IPS-20b (cell line): ENCODE measurements around the gene MBTPS1.

Experiments used
- H3K27ac ChIP-seq: one replicate; pipeline ENCODE4 v1.5.1; 2013; ENCODE audit warnings: low read length
- H3K27me3 ChIP-seq: 2 replicates; pipeline ENCODE4 v1.6.1; 2013; ENCODE audit warnings: mild to moderate bottlenecking, low read length, inconsistent platforms; ENCODE audit not compliant: insufficient read depth
- H3K36me3 ChIP-seq: 2 replicates; pipeline ENCODE4 v1.6.1; 2013; ENCODE audit warnings: low read depth, mild to moderate bottlenecking, inconsistent platforms, low read length, moderate library complexity; ENCODE audit not compliant: insufficient read depth
- H3K4me1 ChIP-seq: 2 replicates; pipeline ENCODE4 v1.6.1; 2013; ENCODE audit warnings: mild to moderate bottlenecking, control low read depth, inconsistent platforms, low read length, moderate library complexity; ENCODE audit not compliant: insufficient read depth
- H3K4me3 ChIP-seq: 2 replicates; pipeline ENCODE4 v1.5.1; 2013; ENCODE audit warnings: mild to moderate bottlenecking, low read length, inconsistent platforms
- H3K9ac ChIP-seq: 2 replicates; pipeline ENCODE4 v1.6.1; 2013; ENCODE audit warnings: low read depth, mild to moderate bottlenecking, inconsistent platforms, low read length, moderate library complexity
- H3K9me3 ChIP-seq: 2 replicates; pipeline ENCODE4 v1.6.1; 2013; ENCODE audit warnings: mild to moderate bottlenecking, low read depth, low read length, inconsistent platforms; ENCODE audit not compliant: insufficient read depth

Gene MBTPS1

DNA sequence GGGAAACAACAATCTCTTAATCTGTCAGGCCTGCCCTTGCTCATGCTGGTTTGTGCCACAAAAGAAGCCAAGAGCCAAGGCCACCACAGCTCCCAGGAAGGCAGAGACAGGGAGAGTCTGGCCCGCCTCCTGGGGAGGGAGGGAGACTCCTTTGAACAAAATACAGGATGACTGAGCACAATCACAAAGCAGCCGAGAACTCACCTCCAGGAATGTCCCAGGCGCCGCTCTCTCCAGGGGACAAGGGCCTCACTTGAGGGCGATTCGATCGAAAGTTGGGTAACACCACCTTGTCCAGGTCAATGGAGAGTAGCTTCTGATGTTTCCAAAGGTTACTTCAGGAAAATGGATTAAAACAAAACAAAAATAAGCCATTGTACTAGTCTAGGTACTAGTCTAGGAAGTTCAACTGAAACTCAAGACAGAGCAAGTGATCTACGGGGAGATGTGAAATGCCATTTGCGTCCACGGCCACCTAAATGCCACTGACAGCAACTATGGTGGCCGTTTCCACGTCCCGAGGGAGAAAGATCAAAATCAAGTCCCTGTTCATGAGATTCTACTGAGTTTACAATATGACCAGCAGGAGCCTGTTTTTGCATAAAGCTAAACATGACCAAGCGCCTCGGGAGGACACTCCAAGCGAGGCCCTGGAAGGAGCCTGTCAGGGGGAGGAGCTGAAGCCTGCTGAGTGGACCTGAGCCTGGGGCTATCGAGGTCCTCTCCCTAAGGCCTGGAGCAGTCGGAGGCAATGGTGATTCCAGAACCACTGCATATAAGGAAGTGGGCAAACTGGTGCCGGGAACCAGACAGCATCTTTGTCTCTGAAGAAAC is 60.7 kb downstream of the MBTPS1 start:
- H3K27me3 ChIP-seq = no peaks in the 10 kb centered on the region
- H3K36me3 ChIP-seq = peaks cover 81% of the 10 kb centered on the region
- no peak overlapping the region for H3K9ac ChIP-seq
- no peak overlapping the region for H3K27ac ChIP-seq
- H3K9me3 ChIP-seq = no peaks in the 10 kb centered on the region
- H3K4me1 ChIP-seq = no peaks in the 10 kb centered on the region
- no peak overlapping the region for H3K4me3 ChIP-seq

DNA sequence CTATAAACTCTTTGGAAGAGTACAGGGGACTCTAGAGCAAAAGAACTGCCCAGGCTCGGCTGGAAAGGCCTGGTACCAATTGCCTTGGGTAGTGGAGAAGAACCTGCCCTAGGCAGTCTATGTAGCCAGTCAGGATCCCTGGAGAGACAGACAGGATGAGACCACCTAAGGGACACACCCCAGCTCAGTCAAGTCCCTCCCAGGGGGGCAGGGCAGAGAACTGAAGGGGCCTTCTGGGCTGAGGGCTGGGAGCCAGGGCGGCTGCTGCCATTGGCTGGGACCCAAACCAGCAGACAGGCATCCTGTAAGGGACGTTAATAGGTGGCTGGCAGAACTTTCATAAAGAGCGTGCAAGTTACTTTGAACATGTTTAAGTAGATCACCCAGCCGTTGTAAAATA is 61.4 kb downstream of the MBTPS1 start:
- Histone ChIP-seq H3K36me3 (peaks cover 75% of the 10 kb centered on the region), H3K9me3 (no peaks in the 10 kb centered on the region), H3K4me3 (no peak overlapping the region), H3K27me3 (no peaks in the 10 kb centered on the region), H3K4me1 (no peaks in the 10 kb centered on the region), H3K27ac (no peak overlapping the region), H3K9ac (no peak overlapping the region)

DNA sequence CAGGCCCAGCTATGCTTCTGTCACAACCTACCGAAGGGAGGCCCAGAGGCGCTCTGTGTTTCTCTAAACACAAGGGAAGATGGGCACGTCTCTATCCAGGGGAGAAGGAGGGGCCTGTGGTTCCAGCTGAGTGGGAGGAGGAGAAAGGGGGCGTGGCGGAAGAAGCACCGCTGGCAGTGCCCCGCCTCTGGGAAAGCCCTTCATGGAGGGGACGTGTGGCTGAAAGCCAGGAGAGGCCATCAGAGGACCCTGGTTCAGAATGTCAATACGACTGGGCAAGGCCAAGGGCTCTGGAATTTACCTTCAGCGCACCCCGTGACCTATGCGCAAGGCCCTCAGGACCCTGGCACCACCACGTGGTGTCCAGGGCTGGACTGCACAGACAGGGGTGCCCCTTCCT is 61.8 kb downstream of the MBTPS1 start:
- Histone ChIP-seq H3K9ac (no peak overlapping the region), H3K4me1 (no peaks in the 10 kb centered on the region), H3K9me3 (no peaks in the 10 kb centered on the region), H3K27me3 (no peaks in the 10 kb centered on the region), H3K36me3 (peaks cover 70% of the 10 kb centered on the region), H3K27ac (no peak overlapping the region), H3K4me3 (no peak overlapping the region)

DNA sequence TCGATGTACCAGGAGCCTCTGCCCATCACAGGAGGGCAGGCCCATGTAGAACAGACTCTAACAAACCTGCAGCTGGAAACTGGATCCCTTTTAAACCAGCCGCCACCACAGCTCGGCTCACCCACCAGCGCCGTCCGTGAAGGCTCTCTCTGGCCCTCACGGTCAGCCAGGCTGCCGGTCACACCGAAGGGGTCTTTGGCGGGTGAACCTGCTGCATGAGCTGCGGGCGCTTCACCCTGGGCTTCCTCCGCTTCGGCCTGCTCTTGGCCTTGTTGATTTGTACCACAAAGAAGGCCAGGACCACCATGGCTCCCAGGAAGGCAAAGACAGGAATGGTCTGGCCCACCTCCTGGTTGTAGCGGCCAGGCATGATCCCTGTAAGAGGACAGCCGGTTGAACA is 62.5 kb downstream of the MBTPS1 start:
- Histone ChIP-seq H3K4me1 (no peaks in the 10 kb centered on the region), H3K36me3 (peaks cover 64% of the 10 kb centered on the region), H3K9me3 (no peaks in the 10 kb centered on the region), H3K9ac (no peak overlapping the region), H3K4me3 (no peak overlapping the region), H3K27ac (no peak overlapping the region), H3K27me3 (no peaks in the 10 kb centered on the region)

DNA sequence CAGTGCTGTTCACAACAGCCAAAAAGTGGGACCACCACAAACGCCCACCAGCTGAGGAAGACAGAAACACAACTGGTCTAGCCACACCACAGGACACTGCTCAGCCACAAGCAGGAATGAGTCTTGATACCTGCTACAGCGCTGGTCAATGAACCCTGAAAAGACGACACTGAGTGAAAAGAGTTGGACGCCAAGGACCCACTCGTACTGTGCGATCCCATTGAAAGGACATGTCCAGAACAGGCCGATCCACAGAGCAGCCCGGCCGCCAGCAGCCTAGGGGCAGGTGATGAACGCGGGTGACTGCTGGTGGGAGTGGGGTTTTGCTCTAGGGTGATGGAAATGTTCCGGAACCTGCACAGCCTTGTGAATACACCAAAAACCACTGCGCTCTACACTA is 63.5 kb downstream of the MBTPS1 start:
- Histone ChIP-seq H3K9ac (no peak overlapping the region), H3K4me3 (no peak overlapping the region), H3K27me3 (no peaks in the 10 kb centered on the region), H3K9me3 (no peaks in the 10 kb centered on the region), H3K36me3 (peaks cover 53% of the 10 kb centered on the region), H3K27ac (no peak overlapping the region), H3K4me1 (no peaks in the 10 kb centered on the region)

DNA sequence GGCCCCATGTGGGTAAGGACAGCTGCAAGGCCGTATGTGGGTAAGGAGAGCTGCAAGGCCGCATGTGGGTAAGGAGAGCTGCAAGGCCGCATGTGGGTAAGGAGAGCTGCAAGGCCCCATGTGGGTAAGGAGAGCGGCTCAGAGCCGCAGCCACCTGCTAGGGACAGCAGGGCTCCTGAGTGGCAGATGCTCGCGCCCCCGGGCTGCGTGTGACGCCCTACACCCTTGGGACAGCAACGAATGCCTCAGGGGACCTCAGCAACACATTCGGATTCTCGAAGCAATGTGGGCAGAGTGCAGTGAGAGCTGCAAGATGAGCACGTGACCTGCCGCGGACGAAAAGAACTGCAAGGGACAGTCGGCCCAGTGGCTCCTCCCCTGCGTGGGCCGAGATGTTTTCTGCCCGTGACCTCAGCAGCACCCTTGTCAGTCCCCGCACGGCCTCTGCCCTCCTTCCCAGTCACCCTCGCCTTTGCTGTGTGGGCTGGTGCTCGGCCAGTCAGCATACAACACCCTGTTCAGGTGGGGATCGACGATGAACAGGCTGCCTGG is 64.6 kb downstream of the MBTPS1 start:
- H3K36me3 ChIP-seq = peaks cover 42% of the 10 kb centered on the region
- no peaks in the 10 kb centered on the region for H3K9me3 ChIP-seq
- no peak overlapping the region for H3K27ac ChIP-seq
- H3K4me3 ChIP-seq = no peak overlapping the region
- no peak overlapping the region for H3K9ac ChIP-seq
- H3K4me1 ChIP-seq = no peaks in the 10 kb centered on the region
- H3K27me3 ChIP-seq = no peaks in the 10 kb centered on the region

DNA sequence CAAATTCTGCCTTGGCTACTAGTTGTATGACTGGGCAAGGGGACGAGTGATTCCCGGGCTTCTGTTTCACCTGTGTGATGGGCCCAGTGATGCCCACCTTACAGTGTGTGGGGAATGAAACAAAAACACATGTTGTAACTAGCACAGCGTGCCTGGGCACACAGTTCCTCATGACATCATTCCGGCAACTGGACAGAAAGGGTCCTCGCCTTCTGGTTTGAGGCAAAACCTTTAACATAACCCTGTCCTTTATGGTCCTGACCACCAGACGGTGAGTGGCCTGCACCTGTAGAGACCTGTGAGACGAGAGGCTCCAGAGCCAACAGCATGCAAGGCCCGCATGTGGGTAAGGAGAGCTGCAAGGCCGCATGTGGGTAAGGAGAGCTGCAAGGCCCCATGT is 66.4 kb downstream of the MBTPS1 start:
- H3K27ac ChIP-seq = no peak overlapping the region
- H3K4me1 ChIP-seq = no peaks in the 10 kb centered on the region
- H3K4me3 ChIP-seq = no peak overlapping the region
- H3K36me3 ChIP-seq = peaks cover 32% of the 10 kb centered on the region
- H3K9ac ChIP-seq = no peak overlapping the region
- no peaks in the 10 kb centered on the region for H3K9me3 ChIP-seq
- H3K27me3 ChIP-seq = no peaks in the 10 kb centered on the region

DNA sequence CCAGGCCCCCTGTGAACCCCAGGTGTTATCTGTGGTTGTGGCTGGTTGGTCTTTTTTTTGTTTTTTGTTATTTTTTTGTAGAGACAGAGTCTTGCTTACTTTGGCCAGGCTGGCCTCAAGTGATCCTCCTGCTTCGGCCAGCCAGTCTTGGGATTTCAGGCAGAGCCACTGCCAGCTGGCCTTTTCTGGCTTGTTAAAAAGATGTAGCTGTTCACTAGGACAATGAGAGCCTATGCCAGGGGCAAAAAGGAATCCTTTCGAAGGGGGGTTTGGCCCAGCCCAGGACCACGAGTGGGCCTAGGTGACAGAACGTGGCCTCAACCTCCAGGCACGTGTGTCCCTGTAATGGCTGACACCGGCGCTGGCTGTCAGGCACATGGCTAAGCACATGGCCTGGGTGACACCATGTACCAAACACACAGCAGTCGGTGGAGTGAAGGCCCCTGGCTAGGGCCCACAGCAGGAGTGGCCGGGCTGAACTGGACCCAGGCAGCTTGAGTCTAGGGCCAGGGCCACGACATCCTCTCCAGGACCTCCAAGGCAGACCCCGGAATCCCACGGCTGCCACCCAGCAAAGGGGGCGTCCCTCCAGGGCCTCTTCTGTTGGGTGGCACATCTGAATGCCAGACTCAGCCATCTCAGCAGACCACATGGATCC is 67.2 kb downstream of the MBTPS1 start:
- H3K27me3 ChIP-seq = no peaks in the 10 kb centered on the region
- H3K36me3 ChIP-seq = peaks cover 24% of the 10 kb centered on the region
- H3K4me3 ChIP-seq = no peak overlapping the region
- no peaks in the 10 kb centered on the region for H3K9me3 ChIP-seq
- H3K9ac ChIP-seq = no peak overlapping the region
- H3K27ac ChIP-seq = no peak overlapping the region
- no peaks in the 10 kb centered on the region for H3K4me1 ChIP-seq

DNA sequence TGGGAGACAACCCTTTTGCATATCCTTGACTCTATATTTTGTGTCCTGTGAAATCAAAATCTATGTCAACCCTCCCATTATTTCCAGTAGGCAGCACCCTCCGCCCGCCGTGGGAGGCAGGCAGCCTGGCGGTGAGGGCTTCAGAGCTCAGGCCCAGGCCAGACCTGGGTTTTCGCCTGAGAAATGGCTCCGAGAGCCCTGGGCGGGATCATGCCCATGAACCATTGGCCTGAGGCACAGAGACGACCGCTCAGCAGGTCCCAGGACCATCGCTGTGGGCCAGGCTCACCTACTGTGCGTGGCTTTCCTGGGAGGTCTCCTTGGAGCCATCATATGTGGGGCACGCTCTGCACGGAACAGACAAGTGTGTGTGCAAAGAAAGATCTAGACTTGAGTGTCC is 67.9 kb downstream of the MBTPS1 start:
- no peaks in the 10 kb centered on the region for H3K9me3 ChIP-seq
- no peaks in the 10 kb centered on the region for H3K27me3 ChIP-seq
- peaks cover 1% of the 10 kb centered on the region; the same call in 1 of the 2 replicates for H3K4me1 ChIP-seq
- no peak overlapping the region for H3K4me3 ChIP-seq
- peaks cover 17% of the 10 kb centered on the region for H3K36me3 ChIP-seq
- H3K27ac ChIP-seq = no peak overlapping the region
- no peak overlapping the region for H3K9ac ChIP-seq

DNA sequence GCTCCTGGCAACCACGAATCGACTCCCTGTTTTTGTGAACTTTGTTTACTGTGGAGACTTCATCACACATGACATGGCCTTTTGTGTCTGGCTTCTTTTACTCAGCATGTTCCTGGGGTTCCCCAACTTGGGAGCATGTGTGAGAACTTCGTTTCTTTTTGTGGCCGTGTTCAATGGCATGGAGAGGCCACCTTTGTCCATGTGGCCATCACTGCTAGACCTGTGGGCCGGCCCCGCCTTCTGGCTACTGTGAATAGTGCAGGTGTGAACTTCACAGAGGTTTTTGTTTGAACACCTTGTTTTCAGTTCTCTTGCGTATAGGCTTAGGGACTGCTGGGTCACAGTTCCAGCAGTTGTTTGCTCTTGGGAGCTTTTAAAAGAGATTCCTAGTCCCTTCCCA is 68.5 kb downstream of the MBTPS1 start:
- H3K27ac ChIP-seq = no peak overlapping the region
- H3K27me3 ChIP-seq = no peaks in the 10 kb centered on the region
- peaks cover 11% of the 10 kb centered on the region; the same call in 1 of the 2 replicates for H3K36me3 ChIP-seq
- no peaks in the 10 kb centered on the region for H3K9me3 ChIP-seq
- no peak overlapping the region for H3K4me3 ChIP-seq
- H3K4me1 ChIP-seq = peaks cover 6% of the 10 kb centered on the region; the same call in 1 of the 2 replicates
- H3K9ac ChIP-seq = no peak overlapping the region

DNA sequence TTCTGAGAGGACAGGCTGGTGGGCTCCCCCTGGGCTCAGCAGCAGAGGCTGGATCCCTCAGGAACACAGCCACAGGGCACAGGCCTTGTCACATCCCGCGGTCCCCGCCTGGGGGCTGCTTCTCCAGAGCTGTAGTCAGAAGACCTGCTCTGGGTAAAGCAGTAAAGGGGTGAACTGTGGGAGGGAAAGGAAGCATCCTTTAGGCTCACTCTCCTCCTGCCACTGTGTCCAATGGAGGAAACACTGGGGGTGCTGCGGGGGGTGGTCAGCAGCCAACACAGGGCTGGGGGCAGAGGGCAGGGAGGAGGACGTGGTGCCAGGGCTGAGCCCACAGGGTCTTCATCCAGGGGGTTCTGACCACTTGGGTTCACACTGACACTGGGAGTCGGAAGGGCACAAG is 69.1 kb downstream of the MBTPS1 start:
- no peak overlapping the region for H3K4me3 ChIP-seq
- H3K4me1 ChIP-seq = peaks cover 8% of the 10 kb centered on the region; the same call in 1 of the 2 replicates
- no peaks in the 10 kb centered on the region for H3K9me3 ChIP-seq
- H3K27ac ChIP-seq = no peak overlapping the region
- no peak overlapping the region for H3K9ac ChIP-seq
- H3K36me3 ChIP-seq = peaks cover 5% of the 10 kb centered on the region; the same call in 1 of the 2 replicates
- H3K27me3 ChIP-seq = peaks cover 6% of the 10 kb centered on the region; the same call in 1 of the 2 replicates

DNA sequence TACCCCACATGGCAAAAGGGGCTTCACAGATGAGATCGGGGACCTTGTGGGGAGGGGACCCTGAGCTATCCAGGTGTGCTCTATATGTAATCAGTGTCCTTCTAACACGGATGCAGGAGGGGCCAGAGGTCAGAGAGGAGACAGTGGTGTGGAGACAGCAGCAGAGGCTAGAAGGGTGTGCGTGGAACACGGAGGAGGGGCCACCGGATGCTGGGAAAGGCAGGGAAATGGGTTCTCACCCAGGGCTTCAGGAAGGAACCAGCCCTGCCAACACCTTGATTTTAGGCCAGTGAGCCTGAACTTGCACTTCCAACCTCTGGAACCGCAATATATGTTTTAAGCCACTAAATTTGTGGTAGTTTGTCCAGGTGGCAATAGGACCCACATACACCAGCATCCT is 69.5 kb downstream of the MBTPS1 start:
- Histone ChIP-seq H3K9ac (no peak overlapping the region), H3K4me1 (peaks cover 8% of the 10 kb centered on the region; the same call in 1 of the 2 replicates), H3K36me3 (peaks cover under 1% of the 10 kb centered on the region; the same call in 1 of the 2 replicates), H3K27me3 (peaks cover 9% of the 10 kb centered on the region; the same call in 1 of the 2 replicates), H3K9me3 (no peaks in the 10 kb centered on the region), H3K4me3 (no peak overlapping the region), H3K27ac (no peak overlapping the region)
